ENCODE data around the gene PHLDB2. TPM values are rescaled to one million over a fixed set of nuclear protein-coding genes. Genes with fewer than 3 reads are reported as not detected.

The PHLDB2 gene
- total RNA-seq, 1 experiment from 2014 or later = 143 TPM

DNA sequence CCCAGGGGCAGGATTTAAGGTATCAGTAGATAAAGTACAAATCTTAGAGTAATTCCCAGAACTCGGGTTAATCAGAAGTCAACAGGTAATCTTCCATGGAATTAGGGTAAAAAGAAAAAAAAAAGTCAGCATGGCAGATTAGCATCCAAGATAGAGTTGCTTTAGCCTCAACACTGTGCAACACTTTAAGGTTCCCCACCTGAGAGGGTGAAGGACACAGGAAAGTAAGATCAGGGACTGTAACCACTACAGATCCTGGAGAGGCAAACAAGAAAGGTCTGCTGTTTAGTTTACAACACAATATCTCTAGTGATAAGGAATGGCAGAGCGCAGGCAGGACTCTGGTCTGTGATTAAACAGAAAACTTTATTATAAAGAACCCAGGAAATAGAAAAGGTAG is 4.1 kb upstream of the PHLDB2 start:
- POLR2A ChIA-PET = no interaction called here
- no peak overlapping the region for H3K4me2 ChIP-seq (ENCODE audit: low read length)
- BruUV-seq (replicated peaks) = no TSS peak
- DNase-seq (ENCODE audit: low read depth, low spot score) (no peak), ATAC-seq (no peak)
- intact Hi-C loops (cut with micrococcal nuclease) = no loop called here
- TF ChIP-seq SP1 (IDR thresholded peaks at IDR 0.05; ENCODE audit: low read depth) (no peak), CBX3 (IDR thresholded peaks at IDR 0.05; ENCODE audit: low read depth) (no peak), YY1 (IDR thresholded peaks at IDR 0.05; ENCODE audit: extremely low read depth, insufficient replicate concordance, low read depth, low read length) (no peak), RAD21 (IDR thresholded peaks at IDR 0.05; ENCODE audit: low read depth) (no peak), SIN3A (IDR thresholded peaks at IDR 0.05; ENCODE audit: low read depth) (no peak), CTCF (IDR thresholded peaks at IDR 0.05 in 2 of 3, conservative IDR thresholded peaks at IDR 0.05 in 1 of 3; ENCODE audit: borderline replicate concordance in 1 of 3, insufficient read depth in 1 of 3, low read depth in 2 of 3, low read length in 2 of 3) (no peak), TCF7L2 (IDR thresholded peaks at IDR 0.05; ENCODE audit: borderline replicate concordance, extremely low read depth, insufficient read depth, insufficient read length) (no peak), ELF1 (IDR thresholded peaks at IDR 0.05; ENCODE audit: borderline replicate concordance, low read depth) (no peak), ZNF274 (IDR thresholded peaks at IDR 0.05; ENCODE audit: low read depth, low read length) (no peak), POLR2A (IDR thresholded peaks at IDR 0.05; ENCODE audit: borderline replicate concordance, extremely low read depth, insufficient read depth, insufficient read length) (no peak), EGR1 (IDR thresholded peaks at IDR 0.05; ENCODE audit: low read depth) (no peak), MAX (IDR thresholded peaks at IDR 0.05) (no peak), POLR2AphosphoS5 (IDR thresholded peaks at IDR 0.05; ENCODE audit: low read depth, low read length) (no peak)
- H4K20me1 ChIP-seq (ENCODE audit: insufficient read depth) = no peaks in the 10 kb centered on the region
- CTCF ChIA-PET = no interaction called here
- H2AFZ ChIP-seq (ENCODE audit: low read depth, low read length, poor library complexity, severe bottlenecking) = no peak overlapping the region
- no peak overlapping the region for H3K9ac ChIP-seq (ENCODE audit: low read length)
- H3K9me2 ChIP-seq (ENCODE audit: insufficient read depth) = no peaks in the 10 kb centered on the region
- H3K4me1 ChIP-seq (ENCODE audit: control insufficient read depth in 1 of 2, insufficient read depth in 2 of 2, low read length in 2 of 2) = peaks cover 49 to 84% of the 10 kb centered on the region in 2 experiments
- no peak overlapping the region for H3K4me3 ChIP-seq (replicated peaks in 1 of 2; ENCODE audit: low read depth in 1 of 2, low read length in 2 of 2)
- H3K79me2 ChIP-seq (ENCODE audit: insufficient read depth, low read length) = peaks cover 15% of the 10 kb centered on the region
- no peaks in the 10 kb centered on the region for H3K27me3 ChIP-seq (ENCODE audit: insufficient read depth, low read length)
- H3K27ac ChIP-seq (ENCODE audit: low read depth, low read length) = no peak overlapping the region
- H3K36me3 ChIP-seq (ENCODE audit: control insufficient read depth in 1 of 2, insufficient read depth in 2 of 2, low read length in 2 of 2) = no peaks in the 10 kb centered on the region
- H3K9me3 ChIP-seq (ENCODE audit: control insufficient read depth in 1 of 2, insufficient read depth in 1 of 2, low read depth in 1 of 2, low read length in 2 of 2) = no peaks in the 10 kb centered on the region
- RAD21 ChIA-PET (ENCODE audit: low non-redundant PET in 1 of 2, low total read pairs in 2 of 2, uncharacterized antibody in 2 of 2, unreplicated experiment in 2 of 2) = no interaction called here
